Karpas-422 (cell line): ENCODE measurements around the gene JAM3. TPM values are rescaled to one million over a fixed set of nuclear protein-coding genes. Genes with fewer than 3 reads are reported as not detected.
A peak's percentile ranks its signal among the peaks of the same experiment; 100 is the strongest.

Source experiments
- DNase-seq: peaks from one replicate; pipeline ENCODE4 v3.0.0-alpha.2; 2015
- H2AFZ ChIP-seq: fragments of 200-600 bp; sonication (generic); 2 replicates; pipeline ENCODE4 v1.6.1; 2014; ENCODE audit warnings: antibody characterized with exemption, low read length, mixed read lengths
- H3K27ac ChIP-seq: fragments of 200-600 bp; sonication (generic); 2 replicates; pipeline ENCODE4 v1.5.1; 2014; ENCODE audit warnings: mild to moderate bottlenecking, low read length, moderate library complexity
- H3K27me3 ChIP-seq: fragments of 200-600 bp; sonication (generic); 2 replicates; pipeline ENCODE4 v1.6.1; 2014; ENCODE audit warnings: low read length, mixed read lengths
- H3K36me3 ChIP-seq: fragments of 200-600 bp; sonication (generic); 2 replicates; pipeline ENCODE4 v1.6.1; 2014; ENCODE audit warnings: low read length, mixed read lengths; ENCODE audit not compliant: insufficient read depth
- H3K4me1 ChIP-seq: fragments of 200-600 bp; sonication (generic); 2 replicates; pipeline ENCODE4 v1.6.1; 2014; ENCODE audit warnings: mild to moderate bottlenecking, low read length, mixed read lengths
- H3K4me2 ChIP-seq: fragments of 200-600 bp; sonication (generic); 2 replicates; pipeline ENCODE4 v1.6.1; 2014; ENCODE audit warnings: low read length, low read depth, mild to moderate bottlenecking; ENCODE audit not compliant: poor library complexity, severe bottlenecking
- H3K4me3 ChIP-seq: fragments of 200-600 bp; sonication (generic); 2 replicates; pipeline ENCODE4 v1.5.1; 2014; ENCODE audit warnings: mild to moderate bottlenecking, antibody characterized with exemption, low read length, mixed read lengths
- H3K79me2 ChIP-seq: fragments of 200-600 bp; sonication (generic); 2 replicates; pipeline ENCODE4 v1.6.1; 2014; ENCODE audit warnings: mild to moderate bottlenecking, low read length, mixed read lengths
- H3K9ac ChIP-seq: fragments of 200-600 bp; sonication (generic); 2 replicates; pipeline ENCODE4 v1.6.0; 2014; ENCODE audit warnings: low read length
- H3K9me2 ChIP-seq: fragments of 200-600 bp; sonication (generic), shearing (Covaris generic); replicated peaks from 2 replicates; pipeline ENCODE4 v1.6.0; 2014; ENCODE audit warnings: mild to moderate bottlenecking, low read length, moderate library complexity; ENCODE audit not compliant: insufficient read depth
- H3K9me3 ChIP-seq: fragments of 300-700, 200-600 bp; sonication (generic); 2 replicates; pipeline ENCODE4 v1.6.1; 2014; ENCODE audit warnings: low read length, mixed read lengths
- H4K20me1 ChIP-seq: fragments of 200-600 bp; sonication (generic); 2 replicates; pipeline ENCODE4 v1.6.1; 2014; ENCODE audit warnings: mild to moderate bottlenecking, antibody characterized with exemption, low read length, low read depth; ENCODE audit not compliant: insufficient read depth
- total RNA-seq: library from RNA; depleted of rRNA; stranded (reverse); fragments of >200 nt; shearing (Covaris generic); gene quantifications from 2 replicates; pipeline ENCODE4 v1.2.3, GENCODE V29; 2014; ENCODE audit warnings: low replicate concordance

The JAM3 gene
- total RNA-seq, 1 experiment from 2014 or later: 4.8 TPM

DNA sequence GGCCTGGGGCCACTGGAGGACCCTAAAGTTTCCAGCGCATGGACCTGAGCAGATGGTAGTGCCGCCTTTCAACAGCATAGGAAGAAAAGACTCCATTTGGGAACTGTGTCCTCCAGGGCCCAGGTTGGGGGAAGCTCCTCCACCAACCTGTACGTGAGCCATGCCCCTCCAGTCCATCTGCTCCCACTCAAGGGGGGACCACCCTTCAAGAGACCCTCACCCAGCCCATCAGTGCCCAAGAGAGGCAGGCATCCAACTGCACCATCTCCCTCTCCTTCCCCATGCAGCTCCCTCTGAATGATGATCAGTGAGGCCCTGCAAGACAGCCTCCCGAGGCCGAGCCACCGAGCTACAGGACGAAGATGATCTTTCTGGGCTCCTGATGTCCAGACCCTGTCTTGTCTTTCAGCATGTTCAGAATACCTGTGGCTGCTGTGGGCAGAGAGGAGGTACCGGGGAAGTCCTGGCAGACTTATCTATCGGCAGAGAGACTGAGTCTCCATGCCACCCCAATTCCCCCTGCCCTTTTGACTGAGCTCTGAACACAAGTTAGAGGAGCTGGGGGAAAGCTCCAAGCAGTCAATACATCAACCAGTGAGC lies 25.0 kb upstream of the JAM3 start:
- H2AFZ ChIP-seq: no peak overlapping the region
- no peak for DNase-seq

DNA sequence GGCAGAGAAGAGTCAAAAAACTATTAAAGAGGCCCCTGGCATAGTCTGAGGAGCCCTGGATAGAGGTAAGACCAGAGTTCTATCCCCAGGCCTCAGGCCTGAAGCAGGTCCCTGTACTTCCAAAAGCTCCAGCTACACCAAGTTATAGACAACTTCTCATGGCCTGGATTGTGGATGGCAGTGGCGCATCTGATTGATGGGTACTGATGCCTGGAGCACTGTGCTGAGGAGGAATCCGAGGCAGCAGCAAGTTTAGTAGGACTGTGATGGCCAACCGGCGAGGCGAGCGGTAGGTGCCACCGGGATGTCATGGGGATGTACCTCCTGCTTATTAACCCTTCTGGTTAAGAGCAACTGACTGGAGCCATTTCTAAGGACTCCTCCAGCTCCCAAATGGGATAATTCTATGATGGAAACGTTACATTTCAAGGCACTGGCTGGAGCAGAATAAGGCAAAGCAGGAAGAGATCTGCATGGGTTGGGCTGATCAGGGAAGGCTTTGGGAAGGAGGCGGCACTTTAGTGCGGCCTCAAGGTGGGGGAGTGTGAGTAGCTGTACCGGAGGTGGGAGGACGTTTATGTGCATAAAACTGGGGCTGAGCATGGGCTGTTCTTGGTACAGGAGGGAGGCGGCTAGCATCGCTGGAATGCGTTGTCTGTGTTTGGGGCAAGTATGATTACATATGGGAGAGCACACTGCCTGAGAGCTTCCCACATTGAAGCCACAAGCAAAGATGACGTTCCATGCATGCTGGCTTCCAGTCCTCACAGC lies 24.2 kb upstream of the JAM3 start:
- peaks cover 10% of the 10 kb centered on the region for H3K4me1 ChIP-seq
- H3K27me3 ChIP-seq: no peaks in the 10 kb centered on the region

More for the DNA sequence above, 25.0 kb upstream of the JAM3 start:
- Histone ChIP-seq H3K9ac (no peak overlapping the region), H3K79me2 (no peaks in the 10 kb centered on the region), H3K27me3 (no peaks in the 10 kb centered on the region), H3K9me3 (no peaks in the 10 kb centered on the region), H3K27ac (no peak overlapping the region), H3K4me2 (no peak overlapping the region), H3K9me2 (no peaks in the 10 kb centered on the region), H3K4me1 (peaks cover 14% of the 10 kb centered on the region), H4K20me1 (no peaks in the 10 kb centered on the region), H3K36me3 (no peaks in the 10 kb centered on the region), H3K4me3 (no peak overlapping the region)

DNA sequence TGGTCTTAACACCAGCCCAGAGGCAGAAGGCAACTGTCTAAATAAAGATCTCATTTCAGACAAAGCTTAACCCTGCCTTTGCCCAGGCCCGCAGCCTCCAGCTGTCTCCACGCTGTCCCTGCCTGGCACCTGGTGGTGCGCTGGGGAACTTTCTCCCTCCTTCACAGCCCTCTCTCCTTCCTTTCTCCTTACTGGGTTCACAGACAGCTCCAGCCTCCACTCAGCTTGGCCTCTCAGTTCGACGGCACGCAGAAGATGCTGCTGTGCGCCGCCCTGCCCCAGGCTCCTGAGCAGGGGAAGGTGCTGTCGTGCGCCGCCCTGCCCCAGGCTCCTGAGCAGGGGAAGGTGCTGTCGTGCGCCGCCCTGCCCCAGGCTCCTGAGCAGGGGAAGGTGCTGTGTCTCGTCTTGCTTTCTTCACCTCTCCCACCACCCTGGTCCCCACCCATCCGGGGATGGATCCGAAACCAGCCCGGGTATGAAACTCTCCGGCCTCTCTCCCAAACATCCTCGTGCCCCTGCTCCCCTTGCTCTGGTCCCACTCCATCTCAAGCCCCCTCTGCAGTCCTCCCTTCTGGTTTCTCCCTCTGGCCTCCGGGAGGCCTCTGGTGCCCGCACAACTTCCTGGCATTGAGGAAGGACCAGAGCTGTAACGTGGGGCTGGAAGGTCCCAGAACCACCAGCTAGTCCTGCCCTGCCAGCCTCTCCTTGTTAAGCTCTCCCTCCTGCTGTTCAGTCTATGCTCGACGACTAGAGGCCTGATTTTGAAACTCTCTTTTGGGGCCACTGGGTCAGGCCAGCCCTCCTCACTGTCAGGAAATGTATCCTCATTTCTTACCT lies 22.9 kb upstream of the JAM3 start:
- Histone ChIP-seq H2AFZ (no peak overlapping the region), H3K9me2 (no peaks in the 10 kb centered on the region), H3K27me3 (no peaks in the 10 kb centered on the region), H3K79me2 (no peaks in the 10 kb centered on the region), H3K4me2 (no peak overlapping the region), H3K4me3 (no peak overlapping the region), H3K27ac (no peak overlapping the region), H3K9ac (0 out of 2 replicates have a peak overlapping the region, but pooled peaks have one; percentile 13), H4K20me1 (no peaks in the 10 kb centered on the region), H3K4me1 (peaks cover 13% of the 10 kb centered on the region), H3K9me3 (no peaks in the 10 kb centered on the region), H3K36me3 (no peaks in the 10 kb centered on the region)
- DNase-seq: peak; percentile 78

More for the DNA sequence above, 24.2 kb upstream of the JAM3 start:
- Histone ChIP-seq H4K20me1 (no peaks in the 10 kb centered on the region), H3K9ac (no peak overlapping the region), H3K4me2 (no peak overlapping the region), H3K79me2 (no peaks in the 10 kb centered on the region), H3K27ac (no peak overlapping the region), H3K36me3 (no peaks in the 10 kb centered on the region), H3K9me3 (no peaks in the 10 kb centered on the region), H3K9me2 (no peaks in the 10 kb centered on the region), H3K4me3 (no peak overlapping the region), H2AFZ (no peak overlapping the region)
- no peak for DNase-seq

DNA sequence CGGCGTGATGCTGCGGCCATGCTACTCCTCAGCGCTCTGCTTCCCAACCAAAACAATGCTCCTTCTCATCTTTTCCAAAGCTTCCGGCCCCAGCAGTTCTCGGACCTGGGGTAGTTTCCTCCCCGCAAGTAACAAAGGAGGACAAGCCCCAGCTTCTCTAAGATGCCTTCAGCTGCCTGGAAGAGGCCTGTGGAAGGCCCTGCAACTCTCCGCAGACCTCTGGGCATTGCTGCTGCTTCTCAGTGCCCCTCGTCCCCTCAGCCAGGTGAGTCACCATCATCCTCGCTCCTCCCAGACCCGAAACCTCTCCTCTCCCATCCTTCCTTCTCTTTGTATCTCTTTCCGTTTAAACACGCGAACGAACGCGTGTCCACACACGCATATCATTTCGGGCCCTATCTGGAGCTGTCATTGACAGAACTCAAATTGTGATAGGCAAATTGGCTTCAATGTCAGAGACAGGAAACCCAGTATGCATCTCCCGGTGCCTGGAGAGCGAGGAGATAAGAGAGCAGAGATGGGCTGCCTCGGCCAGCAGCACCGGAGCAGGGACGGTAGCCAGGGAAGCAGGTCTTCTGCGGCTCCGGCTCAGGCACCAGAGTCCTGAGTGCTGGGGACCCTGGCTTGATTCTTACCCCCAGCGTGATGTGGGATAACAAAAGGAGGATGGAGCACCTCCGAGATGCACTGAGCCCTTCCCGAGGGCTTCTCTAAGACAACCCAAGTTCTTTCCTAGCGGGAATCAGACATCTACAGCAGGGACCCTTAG lies 22.0 kb upstream of the JAM3 start:
- Histone ChIP-seq H3K36me3 (no peaks in the 10 kb centered on the region), H3K4me2 (no peak overlapping the region), H3K9me2 (no peaks in the 10 kb centered on the region), H3K4me3 (no peak overlapping the region), H2AFZ (no peak overlapping the region), H3K79me2 (no peaks in the 10 kb centered on the region), H3K9me3 (no peaks in the 10 kb centered on the region), H3K27me3 (no peaks in the 10 kb centered on the region), H3K9ac (no peak overlapping the region), H3K4me1 (peaks cover 13% of the 10 kb centered on the region), H3K27ac (no peak overlapping the region), H4K20me1 (no peaks in the 10 kb centered on the region)
- DNase-seq: no peak

DNA sequence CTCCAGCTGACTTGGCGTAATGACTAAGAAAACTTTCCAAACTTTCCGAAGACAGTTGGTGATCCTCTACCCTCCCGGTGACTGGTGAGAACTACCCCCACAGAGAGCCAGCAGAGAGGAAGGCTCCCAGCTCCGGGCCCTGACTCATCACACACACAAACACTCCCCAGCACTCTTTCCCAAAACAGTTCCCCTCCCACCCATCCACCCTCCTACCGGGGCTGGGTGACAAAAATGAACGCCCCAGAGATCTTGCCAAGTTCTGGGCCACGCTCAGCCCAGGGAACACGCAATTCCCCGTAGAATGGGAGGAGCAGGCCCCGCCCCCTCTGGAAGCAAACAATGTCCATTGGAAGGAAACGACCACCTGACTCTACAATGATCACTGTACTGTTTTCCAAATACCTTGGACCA lies 21.3 kb upstream of the JAM3 start:
- Histone ChIP-seq H3K79me2 (no peaks in the 10 kb centered on the region), H3K9ac (no peak overlapping the region), H3K27me3 (no peaks in the 10 kb centered on the region), H3K4me1 (peaks cover 13% of the 10 kb centered on the region), H3K27ac (no peak overlapping the region), H3K36me3 (no peaks in the 10 kb centered on the region), H3K4me3 (no peak overlapping the region), H3K4me2 (no peak overlapping the region), H3K9me2 (no peaks in the 10 kb centered on the region), H3K9me3 (no peaks in the 10 kb centered on the region), H4K20me1 (no peaks in the 10 kb centered on the region), H2AFZ (no peak overlapping the region)
- DNase-seq: no peak

DNA sequence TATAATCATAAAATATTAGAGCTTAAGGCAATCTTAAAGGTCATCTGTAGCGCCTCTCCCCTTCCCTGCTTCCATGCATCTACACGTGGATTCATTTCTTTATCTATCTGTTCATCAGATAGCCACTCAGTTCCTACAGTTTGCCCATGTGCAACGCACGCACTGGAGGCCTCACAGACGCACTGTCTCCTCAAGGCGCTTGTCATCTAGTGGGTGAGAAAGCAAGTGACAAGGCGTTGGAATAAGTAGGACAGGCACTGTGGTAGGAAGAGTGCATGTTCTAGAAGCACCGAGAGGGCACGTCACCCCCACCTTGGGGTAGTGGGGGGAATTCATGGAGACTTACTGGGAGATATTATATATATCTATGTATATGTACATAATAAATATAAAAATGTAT lies 20.8 kb upstream of the JAM3 start:
- H3K27me3 ChIP-seq: no peaks in the 10 kb centered on the region
- H4K20me1 ChIP-seq: no peaks in the 10 kb centered on the region
- H3K4me2 ChIP-seq: no peak overlapping the region

DNA sequence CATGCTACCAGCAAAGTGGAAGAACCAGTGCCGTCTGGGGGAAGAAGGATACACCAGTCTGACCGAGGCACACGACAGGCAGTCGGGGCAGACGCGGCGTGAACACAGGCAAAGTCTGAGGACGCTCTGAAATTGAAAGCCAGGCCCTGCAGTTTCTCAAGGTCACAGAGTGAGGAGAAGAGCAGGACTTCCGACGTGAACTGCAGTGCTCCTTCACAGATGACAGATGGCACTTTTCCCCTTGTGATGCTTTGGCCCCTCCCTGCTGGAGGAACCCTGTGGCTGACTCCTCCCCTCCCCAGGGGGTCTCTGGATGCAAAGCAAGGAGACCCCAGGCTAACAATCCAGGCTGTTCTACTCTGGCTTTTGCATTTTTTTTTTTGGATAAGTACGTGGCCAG lies 19.6 kb upstream of the JAM3 start:
- Histone ChIP-seq H3K79me2 (no peaks in the 10 kb centered on the region), H4K20me1 (no peaks in the 10 kb centered on the region), H3K9me2 (no peaks in the 10 kb centered on the region), H2AFZ (no peak overlapping the region), H3K9me3 (no peaks in the 10 kb centered on the region), H3K4me3 (no peak overlapping the region), H3K27me3 (no peaks in the 10 kb centered on the region), H3K4me2 (no peak overlapping the region), H3K27ac (no peak overlapping the region), H3K9ac (no peak overlapping the region), H3K4me1 (peaks cover 13% of the 10 kb centered on the region), H3K36me3 (no peaks in the 10 kb centered on the region)
- DNase-seq: no peak

More for the DNA sequence above, 20.8 kb upstream of the JAM3 start:
- no peaks in the 10 kb centered on the region for H3K79me2 ChIP-seq
- no peak overlapping the region for H3K9ac ChIP-seq
- no peaks in the 10 kb centered on the region for H3K9me3 ChIP-seq
- no peak overlapping the region for H2AFZ ChIP-seq
- H3K27ac ChIP-seq: no peak overlapping the region
- DNase-seq: no peak
- H3K4me1 ChIP-seq: peaks cover 13% of the 10 kb centered on the region
- H3K9me2 ChIP-seq: no peaks in the 10 kb centered on the region
- H3K4me3 ChIP-seq: no peak overlapping the region
- no peaks in the 10 kb centered on the region for H3K36me3 ChIP-seq
